ENCODE measurements around the gene ECI1. TPM values are rescaled to one million over a fixed set of nuclear protein-coding genes. Genes with fewer than 3 reads are reported as not detected.

Gene ECI1
- total RNA-seq, 1 experiment from 2014 or later: 95.4 TPM

DNA sequence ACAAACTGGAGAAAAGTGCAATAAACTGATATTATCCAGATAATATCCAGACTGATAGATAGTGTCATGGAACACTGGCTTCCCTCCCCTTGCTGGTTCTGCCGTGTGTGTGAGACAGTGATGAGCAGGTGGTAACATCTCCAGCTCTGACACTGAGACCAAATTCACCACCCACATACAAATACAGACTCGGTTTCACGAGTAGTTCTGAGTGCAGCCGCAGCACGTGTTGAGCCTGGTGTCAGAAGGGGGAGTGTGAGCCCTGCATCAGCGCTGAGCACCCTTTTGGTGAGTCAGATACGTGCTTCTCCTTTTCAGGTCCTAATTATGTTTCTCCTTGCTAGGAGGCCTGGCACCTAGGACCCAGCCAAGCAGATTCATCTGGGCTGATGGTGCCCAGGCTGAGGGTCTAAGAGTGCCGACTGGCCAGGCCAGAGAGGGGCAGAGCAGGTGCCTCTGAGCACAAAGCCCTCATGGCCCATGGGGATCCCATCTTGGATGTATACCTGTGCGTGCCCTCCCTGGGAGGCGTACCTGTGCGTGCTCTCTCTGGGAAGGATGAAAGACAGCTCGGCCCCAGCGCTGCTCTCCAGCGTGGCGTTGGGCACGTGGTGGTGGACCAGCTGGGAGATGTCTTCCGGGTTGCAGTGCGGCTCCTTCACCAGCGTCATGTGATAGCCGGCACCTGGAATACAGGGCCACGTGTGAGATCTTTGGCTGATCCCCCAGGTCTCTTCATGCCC is 43.8 kb upstream of the ECI1 start:
- H3K9ac ChIP-seq (ENCODE audit: extremely low read depth, insufficient read length, low read length): no peak overlapping the region
- H3K4me2 ChIP-seq (ENCODE audit: insufficient read depth, insufficient read length, low read length): no peak overlapping the region
- H3K79me1 ChIP-seq (ENCODE audit: insufficient read depth, low read depth, low read length, poor library complexity, severe bottlenecking): no peaks in the 10 kb centered on the region
- no peak overlapping the region for H3T11ph ChIP-seq (ENCODE audit: low read length)
- H2AK5ac ChIP-seq (ENCODE audit: insufficient read length, low read length): no peak overlapping the region
- H3K18ac ChIP-seq (ENCODE audit: insufficient read length, low read depth, low read length): no peak overlapping the region
- H4K20me1 ChIP-seq (ENCODE audit: control insufficient read depth, insufficient read depth, insufficient read length): no peaks in the 10 kb centered on the region
- no peak overlapping the region for H2AFZ ChIP-seq (ENCODE audit: low read length)
- H3K4ac ChIP-seq (ENCODE audit: low read depth, low read length): no peak overlapping the region; the same call in 1 of the 2 replicates
- H3K56ac ChIP-seq (ENCODE audit: insufficient read length, low read depth, low read length): no peak overlapping the region
- no peak overlapping the region for H2BK5ac ChIP-seq (ENCODE audit: insufficient read length, low read length)
- no peaks in the 10 kb centered on the region for H3K36me3 Mint-ChIP-seq (ENCODE audit: insufficient read depth in 1 of 3, low read depth in 3 of 3)
- no peak overlapping the region for H2BK12ac ChIP-seq (ENCODE audit: insufficient read length, low read depth, low read length)
- H2BK15ac ChIP-seq (ENCODE audit: low read depth, low read length): no peak overlapping the region
- 0 out of 2 replicates have a peak, but pooled peaks cover 3% of the 10 kb centered on the region for H3K4me1 ChIP-seq (ENCODE audit: insufficient read depth, low read length)
- no peak overlapping the region for H3K27ac ChIP-seq (ENCODE audit: insufficient read length, low read depth, low read length)
- H3K27me3 ChIP-seq (ENCODE audit: insufficient read depth, low read length): no peaks in the 10 kb centered on the region
- no peak overlapping the region for H3K23ac ChIP-seq (ENCODE audit: insufficient read length, low read depth, low read length)
- DNase-seq: no peak
- H3K14ac ChIP-seq (ENCODE audit: insufficient read depth, low read length): no peak overlapping the region
- H3K9me3 Mint-ChIP-seq: no peaks in the 10 kb centered on the region
- no peak overlapping the region for H3K4me3 Mint-ChIP-seq
- H3K9me3 ChIP-seq (ENCODE audit: control insufficient read depth, low read depth, low read length): no peaks in the 10 kb centered on the region
- H4K91ac ChIP-seq (ENCODE audit: insufficient read length, low read depth, low read length): no peak overlapping the region
- no peak overlapping the region for H2BK120ac ChIP-seq (ENCODE audit: low read depth, low read length, poor library complexity, severe bottlenecking)
- peak overlapping the region in 1 of 3 experiments; percentile 15; a peak in 1 of 7 replicates for H3K27ac Mint-ChIP-seq
- TF ChIP-seq, protein P1, sequence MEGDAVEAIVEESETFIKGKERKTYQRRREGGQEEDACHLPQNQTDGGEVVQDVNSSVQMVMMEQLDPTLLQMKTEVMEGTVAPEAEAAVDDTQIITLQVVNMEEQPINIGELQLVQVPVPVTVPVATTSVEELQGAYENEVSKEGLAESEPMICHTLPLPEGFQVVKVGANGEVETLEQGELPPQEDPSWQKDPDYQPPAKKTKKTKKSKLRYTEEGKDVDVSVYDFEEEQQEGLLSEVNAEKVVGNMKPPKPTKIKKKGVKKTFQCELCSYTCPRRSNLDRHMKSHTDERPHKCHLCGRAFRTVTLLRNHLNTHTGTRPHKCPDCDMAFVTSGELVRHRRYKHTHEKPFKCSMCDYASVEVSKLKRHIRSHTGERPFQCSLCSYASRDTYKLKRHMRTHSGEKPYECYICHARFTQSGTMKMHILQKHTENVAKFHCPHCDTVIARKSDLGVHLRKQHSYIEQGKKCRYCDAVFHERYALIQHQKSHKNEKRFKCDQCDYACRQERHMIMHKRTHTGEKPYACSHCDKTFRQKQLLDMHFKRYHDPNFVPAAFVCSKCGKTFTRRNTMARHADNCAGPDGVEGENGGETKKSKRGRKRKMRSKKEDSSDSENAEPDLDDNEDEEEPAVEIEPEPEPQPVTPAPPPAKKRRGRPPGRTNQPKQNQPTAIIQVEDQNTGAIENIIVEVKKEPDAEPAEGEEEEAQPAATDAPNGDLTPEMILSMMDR (conservative IDR thresholded peaks at IDR 0.05): no peak
- H3K27me3 Mint-ChIP-seq (ENCODE audit: low read depth): no peaks in the 10 kb centered on the region; the same call in 1 of the 2 replicates
- H3K4me1 Mint-ChIP-seq: no peaks in the 10 kb centered on the region
- no peak overlapping the region for H4K5ac ChIP-seq (ENCODE audit: insufficient read length, low read depth, low read length)
- no peaks in the 10 kb centered on the region for H3K23me2 ChIP-seq (ENCODE audit: insufficient read length, low read depth, low read length, poor library complexity, severe bottlenecking)
- no peaks in the 10 kb centered on the region for H3K79me2 ChIP-seq (ENCODE audit: insufficient read depth, low read length)
- no peak overlapping the region for H4K8ac ChIP-seq (replicated peaks; ENCODE audit: insufficient read length, low read depth, low read length)
- H2BK20ac ChIP-seq (ENCODE audit: low read depth, low read length, poor library complexity, severe bottlenecking): no peak overlapping the region
- WGBS (ENCODE audit: extremely low coverage, insufficient read length, low lambda C conversion rate): no CpG with 5 or more reads among the region's 21 CpGs
